H1 (cell line): ENCODE data around the gene R3HDM4. TPM values are rescaled to one million over a fixed set of nuclear protein-coding genes. Genes with fewer than 3 reads are reported as not detected.

Experiments
- CTCF ChIA-PET: fragments of 300-600 bp; sonication (Branson Sonifier 250); formaldehyde crosslinking; loops from one replicate; lab custom pipeline; 2021; ENCODE audit not compliant: partially characterized antibody; lab: Charles Lee
- POLR2A ChIA-PET: fragments of 300-600 bp; sonication (Branson Sonifier 250); formaldehyde crosslinking; loops from one replicate; lab custom pipeline; 2021; ENCODE audit warnings: inconsistent platforms; ENCODE audit not compliant: partially characterized antibody; lab: Charles Lee
- DNase-seq, 2 experiments: peaks; one replicate each; pipeline versions ENCODE4 v3.0.0 to v3.0.0-alpha.2; 2010 to 2022; ENCODE audit warnings: low spot score in 2 of 2, low read depth in 1 of 2, mixed read lengths in 1 of 2
- FAIRE-seq: peaks from 2 replicates; lab custom pipeline; 2011; peaks lifted over from hg19 to GRCh38; lab: Jason Lieb, UNC
- H2AFZ ChIP-seq: 2 replicates; pipeline ENCODE4 v1.8.1; 2012; ENCODE audit warnings: low read length, inconsistent platforms
- H2AK5ac ChIP-seq: 2 replicates; pipeline ENCODE4 v1.6.1; 2013; ENCODE audit warnings: low read depth, low read length
- H2BK120ac ChIP-seq: replicated peaks from 2 replicates; pipeline ENCODE3; 2013; ENCODE audit warnings: low read depth, low read length, inconsistent platforms
- H2BK12ac ChIP-seq: 2 replicates; pipeline ENCODE4 v1.6.1; 2013; ENCODE audit warnings: low read depth, low read length
- H2BK15ac ChIP-seq: 2 replicates; pipeline ENCODE4 v1.6.1; 2013; ENCODE audit warnings: low read length
- H2BK20ac ChIP-seq: 2 replicates; pipeline ENCODE4 v1.6.1; 2013; ENCODE audit warnings: low read length
- H2BK5ac ChIP-seq: 2 replicates; pipeline ENCODE4 v1.6.1; 2013; ENCODE audit warnings: low read depth, low read length
- H3K14ac ChIP-seq: 2 replicates; pipeline ENCODE4 v1.6.1; 2013; ENCODE audit warnings: inconsistent platforms; ENCODE audit not compliant: insufficient read length
- H3K18ac ChIP-seq: 2 replicates; pipeline ENCODE4 v1.6.1; 2013; ENCODE audit warnings: low read length; ENCODE audit errors: extremely low read depth
- H3K23ac ChIP-seq: 2 replicates; pipeline ENCODE4 v1.6.1; 2013; ENCODE audit warnings: inconsistent platforms; ENCODE audit not compliant: insufficient read length
- H3K23me2 ChIP-seq: 2 replicates; pipeline ENCODE4 v1.6.1; 2013; ENCODE audit warnings: low read depth, low read length
- H3K27ac ChIP-seq: 2 replicates; pipeline ENCODE4 v1.6.1; 2011; ENCODE audit warnings: low read depth, low read length, inconsistent platforms
- H3K27me3 ChIP-seq, 4 experiments: replicated peaks in 1 of 4; 1 replicate in 1 of 4; 2 replicates in 3 of 4; pipeline versions ENCODE4 v1.6.1 to v1.8.1; 2011 to 2013; ENCODE audit warnings: low read length in 3 of 4, mild to moderate bottlenecking in 3 of 4, inconsistent platforms in 2 of 4, mixed read lengths in 2 of 4, moderate library complexity in 1 of 4; ENCODE audit not compliant: control insufficient read depth in 3 of 4, insufficient read depth in 3 of 4; ENCODE audit errors: extremely low read depth in 1 of 4
- H3K36me3 ChIP-seq, 4 experiments: 2 replicates each; pipeline versions ENCODE4 v1.6.1 to v1.8.1; 2011 to 2013; ENCODE audit warnings: mild to moderate bottlenecking in 4 of 4, low read length in 3 of 4, moderate library complexity in 2 of 4, control low read depth in 1 of 4, inconsistent platforms in 1 of 4; ENCODE audit not compliant: insufficient read depth in 4 of 4, control insufficient read depth in 2 of 4
- H3K4ac ChIP-seq: replicated peaks from 2 replicates; pipeline ENCODE3; 2013; ENCODE audit warnings: low read length, low read depth, mixed read lengths, inconsistent platforms; ENCODE audit not compliant: insufficient read length
- H3K4me1 ChIP-seq, 4 experiments: replicated peaks in 1 of 4; 1 replicate in 1 of 4; 2 replicates in 3 of 4; pipeline versions ENCODE4 v1.6.1 to v1.8.1; 2011 to 2013; ENCODE audit warnings: low read length in 3 of 4, inconsistent platforms in 2 of 4, mixed read lengths in 1 of 4; ENCODE audit not compliant: insufficient read depth in 4 of 4, control insufficient read depth in 3 of 4
- H3K4me2 ChIP-seq, 2 experiments: 2 replicates each; pipeline versions ENCODE4 v1.6.1 to v1.8.1; 2011 to 2013; ENCODE audit warnings: low read depth in 2 of 2, low read length in 2 of 2, control low read depth in 1 of 2, inconsistent platforms in 1 of 2, mild to moderate bottlenecking in 1 of 2; ENCODE audit not compliant: insufficient read depth in 1 of 2
- H3K4me3 ChIP-seq, 4 experiments: fragments of 200-600, 300-600 bp in 1 of 4; sonication (generic), shearing (Covaris generic), sonication (Bioruptor Twin) in 1 of 4; 2 replicates each; pipeline versions ENCODE4 v1.5.1 to v1.8.1; 2011 to 2016; ENCODE audit warnings: low read length in 4 of 4, low read depth in 3 of 4, control low read depth in 2 of 4, inconsistent platforms in 2 of 4, mild to moderate bottlenecking in 2 of 4, mixed read lengths in 1 of 4, moderate library complexity in 1 of 4; ENCODE audit not compliant: insufficient read depth in 2 of 4; ENCODE audit errors: extremely low read depth in 1 of 4
- H3K56ac ChIP-seq: replicated peaks from 2 replicates; pipeline ENCODE3; 2013; ENCODE audit warnings: low read depth, mild to moderate bottlenecking, mixed read lengths, low read length, inconsistent platforms; ENCODE audit not compliant: insufficient read length
- H3K79me1 ChIP-seq: 2 replicates; pipeline ENCODE4 v1.6.1; 2013; ENCODE audit warnings: low read depth, low read length, control low read depth
- H3K79me2 ChIP-seq, 2 experiments: 2 replicates each; pipeline versions ENCODE4 v1.6.1 to v1.8.1; 2012 to 2013; ENCODE audit warnings: low read length in 2 of 2, mild to moderate bottlenecking in 2 of 2, inconsistent platforms in 1 of 2; ENCODE audit not compliant: insufficient read depth in 2 of 2, control insufficient read depth in 1 of 2
- H3K9ac ChIP-seq, 4 experiments: replicated peaks in 1 of 4; 1 replicate in 1 of 4; 2 replicates in 3 of 4; pipeline versions ENCODE4 v1.6.1 to v1.8.1; 2011 to 2013; ENCODE audit warnings: low read depth in 3 of 4, low read length in 3 of 4, control low read depth in 2 of 4, mild to moderate bottlenecking in 2 of 4, moderate library complexity in 2 of 4, inconsistent platforms in 1 of 4; ENCODE audit errors: extremely low read depth in 1 of 4
- H3K9me3 ChIP-seq, 2 experiments: 2 replicates each; pipeline versions ENCODE4 v1.6.1 to v1.8.1; 2012 to 2013; ENCODE audit warnings: mild to moderate bottlenecking in 2 of 2, moderate library complexity in 2 of 2, control low read depth in 1 of 2, inconsistent platforms in 1 of 2, low read depth in 1 of 2, low read length in 1 of 2, mixed read lengths in 1 of 2; ENCODE audit not compliant: insufficient read depth in 2 of 2
- H4K20me1 ChIP-seq, 2 experiments: replicated peaks in 1 of 2; 2 replicates each; pipeline versions ENCODE3 to v1.8.1; 2011 to 2013; ENCODE audit warnings: inconsistent platforms in 2 of 2, low read length in 2 of 2, mild to moderate bottlenecking in 1 of 2; ENCODE audit not compliant: insufficient read depth in 2 of 2, control insufficient read depth in 1 of 2
- H4K5ac ChIP-seq: 2 replicates; pipeline ENCODE4 v1.6.1; 2013; ENCODE audit warnings: low read length, low read depth, mixed read lengths, inconsistent platforms; ENCODE audit not compliant: insufficient read length
- H4K8ac ChIP-seq: 2 replicates; pipeline ENCODE4 v1.8.0; 2013; ENCODE audit warnings: mild to moderate bottlenecking, moderate library complexity, low read length, inconsistent platforms; ENCODE audit not compliant: insufficient read depth; ENCODE audit errors: extremely low read depth
- H4K91ac ChIP-seq: replicated peaks from 2 replicates; pipeline ENCODE3; 2013; ENCODE audit warnings: low read length, mixed read lengths, inconsistent platforms; ENCODE audit not compliant: insufficient read length
- ASH2L ChIP-seq: fragments of 200-600, 300-600 bp; sonication (generic); IDR thresholded peaks from one replicate; pipeline ENCODE4 v1.7.1; 2017; ENCODE audit warnings: low read length
- CEBPB ChIP-seq: IDR thresholded peaks from 2 replicates; pipeline ENCODE4 v1.6.1; 2012; ENCODE audit warnings: low read depth, low read length
- CHD1 ChIP-seq: IDR thresholded peaks from 2 replicates; pipeline ENCODE4 v1.6.1; 2012; ENCODE audit warnings: low read depth, low read length, improper control_type of control experiment
- GTF2F1 ChIP-seq: IDR thresholded peaks from 2 replicates; pipeline ENCODE4 v1.6.1; 2012; ENCODE audit warnings: low read depth, low read length, improper control_type of control experiment, borderline replicate concordance
- HDAC2 ChIP-seq, 2 experiments: fragments of 300-600 bp in 1 of 2; sonication (generic) in 1 of 2; IDR thresholded peaks; 2 replicates each; pipeline ENCODE4 v1.6.1; 2011 to 2012; ENCODE audit warnings: low read depth in 2 of 2, low read length in 2 of 2, mild to moderate bottlenecking in 2 of 2, moderate library complexity in 2 of 2, borderline replicate concordance in 1 of 2, inconsistent platforms in 1 of 2
- HDAC6 ChIP-seq: IDR thresholded peaks from one replicate; pipeline ENCODE4 v1.7.1; 2012; ENCODE audit warnings: low read depth, mild to moderate bottlenecking, inconsistent platforms, low read length, moderate library complexity
- JUN ChIP-seq: IDR thresholded peaks from 2 replicates; pipeline ENCODE4 v1.6.1; 2011; ENCODE audit warnings: low read depth, mild to moderate bottlenecking, improper control_type of control experiment, low read length
- RBBP5 ChIP-seq: IDR thresholded peaks from 2 replicates; pipeline ENCODE4 v1.7.1; 2012; ENCODE audit warnings: low read depth, mild to moderate bottlenecking, inconsistent platforms, low read length, moderate library complexity, borderline replicate concordance
- RFX5 ChIP-seq: IDR thresholded peaks from 2 replicates; pipeline ENCODE4 v1.6.1; 2011; ENCODE audit warnings: low read depth, low read length, improper control_type of control experiment, borderline replicate concordance
- RXRA ChIP-seq: IDR thresholded peaks from 2 replicates; pipeline ENCODE4 v1.6.1; 2011; ENCODE audit warnings: low read depth, mild to moderate bottlenecking, low read length, moderate library complexity; ENCODE audit not compliant: insufficient read depth
- SUZ12 ChIP-seq: fragments of 200-600 bp; sonication (generic); IDR thresholded peaks from 2 replicates; pipeline ENCODE4 v1.6.1; 2012; ENCODE audit warnings: mild to moderate bottlenecking, inconsistent platforms, low read length, moderate library complexity, mixed read lengths
- WGBS, 2 experiments: shearing (Covaris generic) in 1 of 2; methylation state at CpG; one replicate each; pipeline versions ENCODE4 v1.1.6 to v1.1.7; 2013 to 2015; ENCODE audit warnings: low lambda C conversion rate in 2 of 2, mixed read lengths in 2 of 2, inconsistent platforms in 1 of 2, low coverage in 1 of 2, missing lambda C conversion rate in 1 of 2; ENCODE audit not compliant: insufficient replicate concordance in 2 of 2, insufficient coverage in 1 of 2, insufficient read length in 1 of 2; ENCODE audit errors: extremely low coverage in 1 of 2, missing lambda C conversion rate in 1 of 2; 5-methylcytosine and 5-hydroxymethylcytosine counted together
- polyA plus RNA-seq, 7 experiments: library from polyadenylated mRNA; depleted of rRNA in 3 of 7; stranded (reverse) in 5 of 7; unstranded in 2 of 7; fragments of >200 nt in 5 of 7; fragments of 200-250 nt in 2 of 7; gene quantifications; 1 replicate in 5 of 7; 2 replicates in 1 of 7; 4 replicates in 1 of 7; pipeline versions ENCODE4 v1.2.1 to v1.2.3, GENCODE V29; 2011 to 2013; ENCODE audit warnings: missing spikeins in 2 of 7, mixed read lengths in 2 of 7
- total RNA-seq: library from RNA; stranded (reverse); fragmentation: NEBNext Ultra II Directional; extraction: Animal tissue kit (Norgen Biotek cat#: 25700); gene quantifications from 2 replicates; pipeline ENCODE4 v1.2.1, GENCODE V29; 2021

Gene R3HDM4
- total and polyA plus RNA-seq, 2 of the 8 experiments (the other 6 are each of a cell fraction or from before 2014, with no cell fraction given): 76.8 to 102 TPM

- H3K27me3 ChIP-seq: no peaks in the 10 kb centered on the region
- peaks cover 0 to under 1% (median 0%) of the 10 kb centered on the region in 4 experiments; a peak in 1 of 8 replicates for H3K36me3 ChIP-seq
- H3K9me3 ChIP-seq: no peaks in the 10 kb centered on the region
- H2AK5ac ChIP-seq: no peak overlapping the region; the same call in 1 of the 2 replicates
- peaks cover 11% of the 10 kb centered on the region for H3K79me1 ChIP-seq
- peak overlapping the region; percentile 71 for H3K18ac ChIP-seq
- peak overlapping the region; percentile 44 for H3K56ac ChIP-seq
- H3K4me2 ChIP-seq: peak overlapping the region; percentile 38 to 63
- peak overlapping the region; percentile 71 for H4K5ac ChIP-seq
- WGBS, 2 experiments: 43% methylated on average over 12 of the region's 21 CpGs; no CpG with 5 or more reads in 1 of the 2 experiments
- H2BK15ac ChIP-seq: no peak overlapping the region
- H3K4me3 ChIP-seq: peak overlapping the region in 3 of 4 experiments; percentile 2 to 51 (median 23); a peak in 4 of 8 replicates
- no peak overlapping the region; a peak in 2 of 7 replicates for H3K9ac ChIP-seq
- no peak overlapping the region for H3K23ac ChIP-seq
- FAIRE-seq (no peak), DNase-seq (no peak)
- H3K4me1 ChIP-seq: peaks cover 5 to 46% (median 23%) of the 10 kb centered on the region in 4 experiments
- peaks cover 0 to 26% of the 10 kb centered on the region in 2 experiments; a peak in 1 of 4 replicates for H3K79me2 ChIP-seq
- peak overlapping the region; percentile 11; the same call in 1 of the 2 replicates for H3K27ac ChIP-seq
- H2AFZ ChIP-seq: no peak overlapping the region
- H2BK120ac ChIP-seq: no peak overlapping the region
- peak overlapping the region; percentile 67 for H3K4ac ChIP-seq
- ChIA-PET CTCF (interaction anchor here (0.8 to 1.6 kb wide), 3 partner anchors 9 to 18 kb away, joined by 3 to 11 read pairs (median 4); no protein-coding TSS in a partner anchor), POLR2A (interaction anchor here (0.7 to 1.9 kb wide), 8 partner anchors 9 to 316 kb away, joined by 3 to 8 read pairs (median 3); partner anchors contain the start of gene CIRBP)
- no peak overlapping the region for H2BK12ac ChIP-seq
- H4K8ac ChIP-seq: peak overlapping the region; percentile 9
- no peak overlapping the region for H4K91ac ChIP-seq
- peaks cover 0 to 3% of the 10 kb centered on the region in 2 experiments for H4K20me1 ChIP-seq
- no peak overlapping the region for H3K14ac ChIP-seq
- no peaks in the 10 kb centered on the region; the same call in 1 of the 2 replicates for H3K23me2 ChIP-seq
- no peak overlapping the region for H2BK20ac ChIP-seq
- H2BK5ac ChIP-seq: peak overlapping the region; percentile 75; the same call in 1 of the 2 replicates
- TF ChIP-seq HDAC2 (IDR thresholded peaks at IDR 0.05; ENCODE audit: borderline replicate concordance in 1 of 2, low read depth in 2 of 2, low read length in 2 of 2): no peak
- no peak for TF ChIP-seq CHD1
- no peak for TF ChIP-seq HDAC6
- 0 out of 2 replicates have a peak, but pooled peaks have one; percentile 17 for TF ChIP-seq RBBP5
- no peak for TF ChIP-seq CEBPB
- TF ChIP-seq JUN: no peak
- peak; percentile 60 for TF ChIP-seq ASH2L
- TF ChIP-seq RFX5: no peak
- TF ChIP-seq RXRA: no peak
- TF ChIP-seq GTF2F1: no peak
- no peak for TF ChIP-seq SUZ12
These were observed 39.8 kb upstream of the R3HDM4 start for GRCh38 chr19:952680-953444.
